ENCODE results near the gene ITPR3.

- TF ChIP-seq CTCF (IDR thresholded peaks at IDR 0.05): no peak
- TF ChIP-seq POLR2A (IDR thresholded peaks at IDR 0.05): no peak
- no peak for TF ChIP-seq POLR2AphosphoS5 (IDR thresholded peaks at IDR 0.05)
Observed at GRCh38 chr6:33708516-33709204, 87.5 kb downstream of the ITPR3 start.
